GM18520 (cell line): ENCODE data around the gene COX5A.
"Not testable (repeated sequence)": the region's sequence is repeated elsewhere in the genome, so short reads cannot be mapped to it uniquely, and the experiment has no call there.

Source experiments
- ATAC-seq: cut with Tn5 transposase; IDR thresholded peaks from one replicate; pipeline ENCODE4 v1.9.1; 2021; ENCODE audit not compliant: unreplicated experiment

The COX5A gene

GRCh38 chr15:74902295-74903075 is 35.4 kb downstream of the COX5A start:
- no peak for ATAC-seq

GRCh38 chr15:74901612-74902063 is 36.2 kb downstream of the COX5A start:
- no peak for ATAC-seq

DNA sequence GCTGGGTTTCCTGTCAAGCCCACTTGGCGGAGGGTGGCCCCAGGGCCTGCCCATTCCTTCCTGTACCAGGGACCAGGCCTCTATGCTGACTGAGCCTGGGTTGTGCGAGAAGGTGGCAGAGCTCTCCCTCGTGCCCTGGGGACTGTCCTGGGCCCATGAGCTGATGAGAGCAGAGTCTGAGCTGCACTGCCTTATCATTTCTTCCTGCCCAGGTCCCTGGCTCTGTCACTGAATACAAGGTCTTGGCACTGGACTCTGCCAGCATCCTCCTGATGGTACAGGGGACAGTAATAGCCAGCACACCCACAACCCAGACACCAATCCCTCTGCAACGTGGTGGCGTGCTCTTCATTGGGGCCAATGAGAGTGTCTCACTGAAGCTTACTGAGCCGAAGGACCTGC is 40.6 kb downstream of the COX5A start:
- no peak for ATAC-seq

- ATAC-seq = no peak
Observed at GRCh38 chr15:74896316-74896715, 41.6 kb downstream of the COX5A start.

GRCh38 chr15:74895830-74896229 is 42.0 kb downstream of the COX5A start:
- no peak for ATAC-seq

- not testable (repeated sequence) for ATAC-seq
Observed at GRCh38 chr15:74894383-74894782, 43.5 kb downstream of the COX5A start.

- ATAC-seq = no peak
Observed at GRCh38 chr15:74893627-74894026, 44.2 kb downstream of the COX5A start.

DNA sequence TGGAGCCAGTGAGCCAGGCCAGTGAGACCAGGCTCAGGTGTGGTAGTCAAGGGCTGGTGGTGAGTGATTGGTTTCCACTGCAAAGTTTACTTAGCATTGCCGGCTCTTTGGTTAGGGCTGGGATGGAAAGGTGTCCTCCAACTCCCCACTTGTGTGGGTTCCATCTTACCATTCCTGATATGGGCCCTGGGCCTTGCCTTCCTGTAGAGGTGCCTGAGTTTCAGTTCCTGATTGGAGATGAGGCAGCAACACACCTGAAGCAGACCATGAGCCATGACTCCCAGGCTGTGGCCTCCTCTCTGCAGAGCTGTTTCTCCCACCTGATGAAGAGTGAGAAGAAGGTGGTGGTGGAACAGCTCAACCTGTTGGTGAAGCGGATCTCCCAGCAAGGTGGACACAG is 44.9 kb downstream of the COX5A start:
- ATAC-seq = no peak

DNA sequence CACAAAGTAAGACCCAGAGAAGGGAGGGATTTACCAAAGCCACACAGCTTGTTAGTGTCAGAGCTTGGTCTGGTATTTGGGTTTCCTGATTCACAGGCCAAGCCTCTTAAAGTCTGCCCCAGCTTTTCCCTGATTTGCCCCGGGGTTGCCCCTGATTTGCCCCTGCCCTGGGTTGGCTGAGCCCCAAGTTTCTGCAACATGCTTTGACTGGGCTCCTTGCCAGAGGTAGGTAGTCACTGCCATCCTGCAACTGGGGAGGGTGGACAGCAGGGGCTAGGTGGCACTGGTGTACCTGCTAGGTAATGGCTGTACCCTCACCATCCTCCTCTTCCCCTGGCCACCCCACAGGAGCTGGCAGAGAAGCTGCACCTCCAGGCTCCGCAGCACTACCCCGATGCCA is 45.6 kb downstream of the COX5A start:
- ATAC-seq = no peak

DNA sequence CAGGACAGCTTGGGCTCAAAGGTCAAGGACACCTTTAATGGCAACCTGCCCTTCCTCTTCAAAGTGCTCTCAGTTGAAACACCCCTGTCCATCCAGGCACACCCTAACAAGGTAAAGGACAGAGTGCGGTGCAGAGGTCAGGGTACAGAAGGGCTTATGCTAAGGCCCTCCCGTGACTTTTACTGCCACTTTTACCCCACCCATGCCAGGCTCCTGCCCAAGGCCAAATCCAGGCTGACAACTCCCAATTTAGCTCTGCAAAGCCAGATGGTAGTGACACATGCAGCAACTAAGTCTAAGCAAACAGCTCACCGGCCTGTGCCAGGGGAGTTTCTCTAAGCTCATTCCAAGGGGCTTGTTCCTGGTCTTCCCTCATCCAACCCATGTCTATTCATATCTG is 46.4 kb downstream of the COX5A start:
- ATAC-seq = no peak

- no peak for ATAC-seq
Observed at GRCh38 chr15:74890665-74890960, 47.3 kb downstream of the COX5A start.

GRCh38 chr15:74889883-74890664 is 47.8 kb downstream of the COX5A start, which contains the start of gene MPI:
Gene MPI (plus strand): TSS chr15:74890042. CDS start chr15:74890074, 32 bp downstream.
- peak; percentile 82 for ATAC-seq

DNA sequence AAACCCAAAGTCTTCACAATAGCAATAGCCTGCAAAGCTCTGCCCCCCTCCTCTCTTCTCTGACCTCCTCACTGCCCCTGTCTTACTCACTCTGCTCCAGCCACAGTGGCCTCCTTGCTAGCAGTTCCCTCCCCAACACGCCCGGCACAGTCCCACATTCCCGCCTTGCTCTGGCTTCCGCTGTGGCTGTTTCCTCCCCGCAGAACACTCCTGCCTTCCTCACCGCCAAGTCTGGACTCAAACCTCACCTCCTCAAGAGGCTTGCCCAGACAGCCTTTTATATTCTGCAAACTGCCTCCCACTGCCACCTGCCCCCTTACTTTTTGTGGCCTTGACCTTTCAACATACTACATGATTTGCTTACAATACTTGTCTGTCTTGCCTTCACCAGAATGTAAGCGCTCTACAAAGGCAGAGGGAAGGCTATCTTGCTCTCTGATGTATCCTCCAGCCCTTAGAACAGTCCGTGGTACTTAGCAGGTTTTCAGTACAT is 48.4 kb downstream of the COX5A start:
- no peak for ATAC-seq

DNA sequence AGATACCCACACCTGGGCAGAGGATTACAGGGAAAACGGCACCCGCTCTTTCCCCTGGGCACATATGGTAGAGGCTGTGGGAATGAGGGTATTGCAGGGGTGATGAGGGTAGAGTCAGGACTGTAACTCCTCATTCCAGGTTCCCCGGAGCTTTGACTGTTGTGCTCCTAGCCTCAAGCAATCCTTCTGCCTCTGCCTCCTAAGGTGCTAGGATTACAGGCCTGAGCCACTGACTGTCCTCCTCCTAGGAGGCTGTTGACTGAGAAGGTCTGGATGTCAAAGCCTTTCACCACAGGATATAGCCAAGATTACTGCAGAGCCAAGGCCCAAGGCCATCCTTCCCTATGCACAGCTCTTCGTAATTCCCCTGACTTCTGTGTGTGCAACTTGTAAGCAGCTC is 49.2 kb downstream of the COX5A start:
- ATAC-seq = no peak

DNA sequence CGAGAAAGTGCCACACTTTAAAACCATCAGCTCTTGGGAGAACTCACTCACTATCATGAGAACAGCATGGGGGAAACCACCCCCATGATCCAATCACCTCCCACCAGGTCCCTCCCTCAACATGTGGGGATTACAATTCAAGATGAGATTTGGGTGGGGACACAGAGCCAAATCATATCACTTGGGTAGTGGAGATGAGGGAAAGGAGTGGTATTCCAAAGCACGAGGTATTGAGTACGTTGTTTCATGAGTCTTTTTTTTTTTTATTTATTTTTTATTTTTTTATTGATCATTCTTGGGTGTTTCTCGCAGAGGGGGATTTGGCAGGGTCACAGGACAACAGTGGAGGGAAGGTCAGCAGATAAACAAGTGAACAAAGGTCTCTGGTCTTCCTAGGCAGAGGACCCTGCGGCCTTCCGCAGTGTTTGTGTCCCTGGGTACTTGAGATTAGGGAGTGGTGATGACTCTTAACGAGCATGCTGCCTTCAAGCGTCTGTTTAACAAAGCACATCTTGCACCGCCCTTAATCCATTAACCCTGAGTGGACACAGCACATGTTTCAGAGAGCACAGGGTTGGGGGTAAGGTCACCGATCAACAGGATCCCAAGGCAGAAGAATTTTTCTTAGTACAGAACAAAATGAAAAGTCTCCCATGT is 50.2 kb downstream of the COX5A start:
- ATAC-seq = not testable (repeated sequence)

- no peak for ATAC-seq
Observed at GRCh38 chr15:74885461-74885860, 52.4 kb downstream of the COX5A start.

DNA sequence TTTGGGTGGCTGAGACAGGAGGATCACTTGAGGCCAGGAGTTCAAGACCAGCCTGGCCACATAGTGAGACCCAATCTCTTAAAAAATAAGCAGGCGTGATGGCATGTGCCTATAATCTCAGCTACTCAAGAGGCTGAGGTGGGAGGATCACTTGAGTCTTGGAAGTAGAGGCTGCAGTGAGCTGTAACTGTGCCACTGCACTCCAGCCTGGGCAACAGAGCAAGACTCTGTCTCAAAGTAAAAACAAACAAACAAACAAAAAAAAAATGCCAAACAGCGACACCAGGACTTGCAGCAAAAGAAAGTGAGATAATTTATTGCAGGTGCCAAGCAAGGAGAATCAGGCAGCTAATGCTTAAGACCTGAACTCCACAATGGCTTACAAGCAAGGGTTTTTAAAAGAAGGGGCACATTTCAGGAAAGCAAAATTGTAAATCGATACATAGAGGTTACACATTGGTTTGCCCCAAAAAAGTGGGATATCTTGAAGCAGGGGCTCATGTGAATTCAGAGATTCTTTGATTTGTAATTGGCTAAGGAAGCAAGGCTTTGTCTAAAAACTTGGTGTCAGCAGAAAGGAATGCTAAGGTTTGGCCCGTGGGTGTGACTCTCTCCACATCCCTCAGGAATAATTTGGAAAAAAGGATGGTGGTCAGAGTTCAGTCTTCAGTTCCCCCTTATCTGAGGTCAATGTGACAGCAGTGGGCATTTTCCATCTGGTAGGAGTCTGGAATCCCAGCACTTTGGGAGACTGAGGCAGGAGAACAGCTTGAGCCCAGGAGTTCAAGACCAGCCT is 53.2 kb downstream of the COX5A start:
- ATAC-seq = no peak

- ATAC-seq = no peak
Observed at GRCh38 chr15:74882528-74882927, 55.3 kb downstream of the COX5A start.

DNA sequence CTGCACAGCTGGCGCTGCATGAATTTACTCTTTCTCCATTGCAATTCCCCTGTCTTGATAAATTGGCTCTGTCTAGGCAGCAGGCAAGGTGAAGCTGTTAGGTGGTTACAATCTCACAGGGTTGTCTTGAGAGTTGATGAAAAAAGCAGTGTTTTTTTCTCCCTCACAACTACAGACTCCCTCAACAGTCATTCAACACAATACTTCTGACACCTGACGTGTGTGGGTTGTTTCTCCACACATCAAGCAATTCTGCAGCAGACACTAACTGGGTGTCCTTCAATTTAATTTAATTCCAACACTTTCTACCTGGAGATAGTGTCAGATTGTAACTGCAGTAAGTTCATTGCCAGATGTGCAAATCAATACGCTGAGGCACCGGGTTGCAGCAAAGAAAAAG is 59.6 kb downstream of the COX5A start:
- no peak for ATAC-seq

GRCh38 chr15:74873756-74874424 is 64.0 kb downstream of the COX5A start:
- no peak for ATAC-seq
